HG02970 (cell line): Measurements from ENCODE around the gene DENND6A.
"Not testable (repeated sequence)": the region's sequence is repeated elsewhere in the genome, so short reads cannot be mapped to it uniquely, and the experiment has no call there.

Experiments used
- ATAC-seq: cut with Tn5 transposase; IDR thresholded peaks from one replicate; pipeline ENCODE4 v1.9.1; 2021; ENCODE audit warnings: mild to moderate bottlenecking, moderate library complexity, moderate number of reproducible peaks; ENCODE audit not compliant: unreplicated experiment, low FRiP score

Gene DENND6A

DNA sequence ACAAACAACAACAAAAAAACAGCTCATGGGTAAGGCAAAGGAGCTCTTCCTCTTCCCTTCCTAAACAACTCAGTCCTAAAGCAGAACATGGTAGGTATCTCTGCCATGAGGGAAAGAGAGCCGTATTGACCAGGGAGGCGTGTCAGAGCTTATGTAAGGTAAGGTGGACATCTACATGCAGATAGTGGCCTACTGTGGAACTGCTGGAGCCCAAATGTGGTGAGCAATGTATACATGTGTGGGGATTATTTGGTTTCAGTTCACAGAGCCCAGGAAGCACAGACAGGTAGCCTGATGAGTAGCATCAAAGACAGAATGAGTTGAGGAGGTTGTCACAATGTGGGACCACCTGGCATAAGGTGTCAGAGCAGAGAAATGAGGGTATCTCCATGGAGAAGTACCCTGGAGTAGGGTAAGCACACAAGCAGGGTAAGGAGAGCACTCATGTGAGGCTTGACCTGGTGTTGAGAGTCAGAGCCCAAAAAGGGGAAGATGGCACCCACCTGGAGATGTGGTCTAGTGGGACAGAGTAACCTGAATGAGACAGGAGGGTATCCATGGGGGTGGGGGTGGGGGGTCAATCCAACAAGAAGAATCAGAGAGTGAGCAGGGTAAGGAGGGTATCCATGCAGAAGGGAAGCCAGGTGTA, 45.5 kb downstream of the DENND6A start:
- ATAC-seq = no peak

GRCh38 chr3:57646723-57647122, 46.2 kb downstream of the DENND6A start:
- no peak for ATAC-seq

DNA sequence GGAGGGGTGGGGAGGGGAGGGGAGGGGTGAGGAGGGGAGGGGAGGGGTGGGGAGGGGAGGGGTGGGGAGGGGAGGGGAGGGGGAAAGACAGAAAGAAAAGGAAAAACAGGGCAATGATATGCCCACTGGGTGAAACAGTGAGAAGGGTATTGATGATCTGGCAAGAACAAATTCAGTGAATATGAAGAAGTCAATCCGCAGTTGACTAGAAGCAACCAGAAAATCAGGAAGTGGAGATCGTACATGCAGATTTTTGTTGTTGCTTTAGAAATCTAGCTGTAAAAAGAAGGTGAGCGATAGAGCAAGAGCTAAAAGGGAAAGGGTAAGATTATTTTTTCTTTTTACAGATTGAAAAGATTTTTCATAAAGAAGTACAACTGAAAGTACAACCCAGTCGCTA, 48.1 kb downstream of the DENND6A start:
- ATAC-seq = no peak

- ATAC-seq = no peak
Measured at GRCh38 chr3:57637391-57637790, 55.5 kb downstream of the DENND6A start.

- ATAC-seq = not testable (repeated sequence)
Measured at GRCh38 chr3:57634259-57634658, 58.6 kb downstream of the DENND6A start.

GRCh38 chr3:57627976-57628375, 64.9 kb downstream of the DENND6A start:
- ATAC-seq = no peak

DNA sequence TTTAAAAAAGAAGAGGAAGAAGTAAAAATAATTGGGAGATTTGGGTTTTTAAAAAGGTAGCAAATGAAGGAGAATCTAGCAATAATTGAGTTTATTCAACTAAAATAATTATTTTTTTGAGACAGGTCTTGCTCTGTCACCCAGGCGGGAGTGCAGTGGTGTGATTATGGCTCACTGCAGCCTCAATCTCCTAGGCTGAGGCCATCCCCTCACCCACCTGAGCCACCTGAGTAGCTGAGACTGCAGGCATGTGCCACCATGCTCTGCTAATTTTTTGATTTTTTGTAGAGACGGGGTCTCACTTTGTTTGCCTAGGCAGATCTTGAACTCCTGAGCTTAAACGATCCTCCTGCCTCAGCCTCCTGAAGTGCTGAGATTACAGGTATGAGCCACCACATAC, 68.1 kb downstream of the DENND6A start:
- no peak for ATAC-seq

- ATAC-seq = no peak
Measured at GRCh38 chr3:57622362-57622761, 70.5 kb downstream of the DENND6A start.

DNA sequence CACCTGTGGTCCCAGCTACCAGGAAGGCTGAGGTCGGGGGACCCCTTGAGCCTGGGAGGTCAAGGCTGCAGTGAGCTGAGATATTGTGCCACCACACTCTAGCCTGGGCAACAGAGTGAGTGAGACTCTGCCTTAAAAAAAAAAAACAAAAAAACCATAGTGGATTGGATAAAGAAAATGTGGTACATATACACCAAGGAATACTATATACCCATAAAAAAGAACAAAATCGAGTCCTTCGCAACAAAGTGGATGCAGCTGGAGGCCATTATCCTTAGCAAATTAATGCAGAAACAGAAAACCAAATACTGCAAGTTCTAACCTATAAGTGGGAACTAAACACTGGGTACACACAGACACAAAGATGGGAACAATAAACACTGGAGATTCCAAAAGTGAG, 75.1 kb downstream of the DENND6A start:
- no peak for ATAC-seq

GRCh38 chr3:57616233-57616632, 76.6 kb downstream of the DENND6A start:
- no peak for ATAC-seq

DNA sequence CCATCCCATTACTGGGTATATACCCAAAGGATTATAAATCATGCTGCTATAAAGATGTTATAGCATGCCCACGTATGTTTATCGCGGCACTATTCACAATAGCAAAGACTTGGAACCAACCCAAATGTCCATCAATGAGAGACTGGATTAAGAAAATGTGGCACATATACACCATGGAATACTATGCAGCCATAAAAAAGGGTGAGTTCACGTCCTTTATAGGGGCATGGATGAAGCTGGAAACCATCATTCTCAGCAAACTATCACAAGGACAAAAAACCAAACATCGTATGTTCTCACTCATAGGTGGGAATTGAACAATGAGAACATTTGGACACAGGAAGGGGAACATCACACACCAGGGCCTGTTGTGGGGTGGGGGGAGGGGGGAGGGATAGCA, 81.0 kb downstream of the DENND6A start:
- ATAC-seq = not testable (repeated sequence)

DNA sequence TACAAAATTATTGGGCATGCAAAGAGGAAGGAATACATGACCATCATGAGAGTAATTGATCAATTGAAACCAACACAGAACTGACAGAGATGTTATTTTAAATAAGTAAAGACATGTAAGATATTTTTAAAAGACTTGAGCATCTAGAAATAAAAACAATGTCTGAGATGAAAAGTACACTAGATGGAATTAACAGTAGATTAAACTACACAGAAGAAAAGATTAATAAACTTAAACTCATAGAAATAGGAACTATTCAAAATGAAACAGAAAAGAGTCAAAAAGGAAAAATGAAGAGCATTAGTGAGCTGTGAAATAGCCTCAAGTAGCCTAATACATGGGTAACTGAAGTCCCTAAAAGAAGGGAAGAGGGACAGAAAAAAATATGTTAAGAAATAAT, 87.2 kb downstream of the DENND6A start:
- ATAC-seq = no peak

GRCh38 chr3:57604971-57605370, 87.9 kb downstream of the DENND6A start:
- ATAC-seq = no peak

DNA sequence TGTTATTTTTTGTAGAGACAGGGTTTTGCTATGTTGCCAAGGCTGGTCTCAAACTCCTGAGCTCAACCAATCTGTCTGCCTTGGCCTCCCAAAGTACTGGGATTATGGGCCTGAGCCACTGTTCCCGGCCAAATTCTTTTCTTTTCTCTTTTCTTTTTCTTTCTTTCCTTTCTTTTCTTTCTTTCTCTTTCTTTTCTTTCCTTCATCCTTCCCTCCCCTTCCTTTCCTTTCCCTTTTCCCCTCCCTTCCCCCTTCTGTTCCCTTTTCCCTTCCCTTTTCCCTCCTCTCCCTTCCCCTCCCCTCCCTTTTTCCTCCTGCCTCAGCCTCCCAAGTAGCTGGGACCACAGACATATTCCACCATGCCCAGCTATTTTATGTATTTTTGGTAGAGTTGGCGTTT, 92.7 kb downstream of the DENND6A start:
- no peak for ATAC-seq

DNA sequence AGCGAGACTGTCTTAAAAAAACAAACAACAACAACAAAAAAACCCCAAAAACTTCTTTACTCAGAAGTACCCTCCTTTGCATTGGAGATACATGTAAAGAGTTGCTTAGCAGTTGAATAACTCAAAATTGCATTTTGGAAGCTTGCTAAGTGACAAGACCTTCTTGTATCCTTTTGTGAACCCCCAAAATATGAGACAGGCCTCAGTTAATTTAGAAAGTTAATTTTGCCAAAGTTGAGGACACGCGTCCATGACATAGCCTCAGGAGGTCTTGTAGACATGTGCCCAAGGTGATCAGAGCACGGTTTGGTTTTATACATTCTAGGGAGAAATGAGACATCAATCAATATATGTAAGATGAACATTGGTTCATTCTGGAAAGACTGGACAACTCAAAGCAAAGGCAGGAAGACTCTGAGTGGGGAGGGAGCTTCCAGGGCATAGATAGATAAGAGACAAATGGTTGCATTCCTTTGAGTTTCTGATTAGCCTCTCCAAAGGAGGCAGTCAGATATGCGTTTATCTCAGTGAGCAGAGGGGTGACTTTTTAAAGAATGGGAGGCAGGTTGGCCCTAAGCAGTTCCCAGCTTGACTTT, 94.0 kb downstream of the DENND6A start:
- ATAC-seq = no peak

DNA sequence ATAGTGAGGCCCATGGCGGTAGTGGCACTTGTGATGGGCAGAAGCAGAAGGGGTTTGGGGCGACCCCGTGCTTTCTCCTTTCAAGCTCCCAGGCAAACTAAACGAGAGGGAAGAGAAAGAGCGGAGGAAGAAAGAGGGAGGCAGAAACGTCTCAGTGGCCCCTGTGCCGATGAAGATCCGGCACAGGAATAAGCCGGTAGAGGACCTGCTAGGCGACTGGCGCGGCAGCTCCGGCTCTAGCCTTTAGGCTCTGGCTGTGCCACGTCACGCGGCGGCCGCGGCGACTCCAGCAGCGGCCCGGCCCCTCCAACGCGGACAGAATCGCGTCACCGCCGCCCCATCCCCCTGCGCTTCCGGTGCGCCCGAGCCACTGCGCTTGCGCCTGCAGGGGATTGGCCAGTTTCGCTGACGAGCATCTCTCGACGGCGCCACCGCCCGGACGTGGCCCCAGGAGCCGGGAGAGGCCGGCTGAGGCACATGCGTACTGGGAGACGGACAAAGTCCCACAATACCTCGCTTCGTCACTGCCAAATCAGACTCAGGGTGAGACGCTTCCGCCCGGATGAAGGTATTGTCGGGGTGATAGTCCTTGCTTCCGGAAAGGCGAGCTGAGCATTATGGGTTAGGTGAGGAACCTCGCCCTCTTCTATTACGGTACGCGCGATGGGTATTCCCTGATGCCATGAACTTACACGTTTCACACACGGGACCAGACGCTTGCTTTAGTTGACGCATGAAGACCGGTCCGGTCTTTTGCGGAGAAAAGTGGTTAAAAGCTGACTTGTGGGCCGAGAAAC, 95.6 kb downstream of the DENND6A start, which contains the start of gene ARF4:
TSS of gene ARF4 (minus strand) at position 218 of the 797 bp plus-strand sequence. CDS start at position 14, 204 bp downstream.
- peak; percentile 94 for ATAC-seq

DNA sequence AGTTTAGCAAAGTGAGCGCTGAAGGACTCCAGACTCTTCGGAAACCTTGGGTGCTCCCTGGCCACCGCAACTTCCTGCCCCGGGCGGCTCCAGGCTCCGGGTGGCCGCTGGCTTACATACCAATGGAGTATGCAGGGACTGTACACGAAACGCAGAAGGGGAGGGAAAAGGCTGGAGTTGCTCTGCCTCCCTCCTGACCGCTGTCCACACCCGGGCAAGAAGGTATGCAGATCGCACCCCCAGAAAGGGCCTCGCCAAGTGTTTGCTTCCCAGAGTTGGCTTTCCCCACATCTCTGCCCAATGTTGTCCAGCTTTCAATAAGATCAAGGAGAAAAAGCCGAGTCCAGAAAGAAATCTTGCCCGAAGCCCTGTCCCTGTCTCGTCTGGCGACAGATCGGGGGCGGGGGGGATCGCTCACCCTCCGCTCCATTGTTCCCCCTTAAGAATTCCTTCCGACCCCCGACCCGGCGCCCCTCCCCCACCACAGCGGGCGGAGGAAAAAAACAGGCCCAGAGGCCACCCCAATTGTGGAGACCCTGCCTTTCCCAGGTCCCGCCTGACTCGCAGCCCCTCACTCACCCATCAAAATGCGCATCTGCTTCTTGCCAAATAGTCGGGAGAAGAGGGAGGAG, 96.3 kb downstream of the DENND6A start:
- no peak for ATAC-seq

DNA sequence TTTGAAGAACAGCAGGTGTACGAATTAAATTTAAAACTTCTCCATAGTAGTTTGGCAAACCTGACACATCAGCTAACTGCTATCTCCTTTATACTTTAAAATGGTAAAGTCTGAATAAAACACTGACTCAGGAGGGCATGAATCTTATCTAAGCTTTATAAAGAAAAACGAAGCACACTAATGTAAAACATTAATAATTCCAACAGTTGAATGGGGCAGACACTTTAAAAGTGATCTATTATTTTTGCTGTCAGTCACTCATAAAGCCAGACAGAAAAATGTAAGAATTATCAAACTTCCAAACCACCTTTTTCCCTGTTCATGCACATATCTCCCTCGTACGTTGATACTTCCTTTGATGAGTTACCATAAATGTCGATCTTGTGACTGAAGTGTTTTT, 98.3 kb downstream of the DENND6A start:
- no peak for ATAC-seq

- ATAC-seq = no peak
Measured at GRCh38 chr3:57594144-57594543, 98.7 kb downstream of the DENND6A start.

GRCh38 chr3:57592306-57592705, 100.6 kb downstream of the DENND6A start:
- no peak for ATAC-seq

DNA sequence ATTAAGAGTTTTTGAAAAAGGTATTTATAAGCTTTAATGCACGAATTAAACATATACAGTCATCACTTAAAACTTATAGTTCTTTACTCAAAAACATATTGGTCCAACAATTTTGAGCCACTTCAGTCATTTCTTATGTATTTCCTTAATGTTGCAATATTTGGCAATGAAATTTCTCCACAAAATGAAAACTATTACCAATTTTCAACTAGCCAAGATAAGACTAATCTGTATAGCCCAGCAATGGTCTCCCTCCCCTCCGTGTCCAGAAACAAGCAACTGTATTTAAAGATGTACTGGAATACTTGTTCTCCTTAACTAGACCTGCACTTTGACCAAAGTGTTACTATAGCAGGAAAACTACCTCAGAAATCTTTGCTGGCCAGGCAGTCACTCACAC, 105.0 kb downstream of the DENND6A start:
- ATAC-seq = no peak
